NCI-H1694 (cell line): ENCODE measurements around the gene CSPG4.
"Not testable (repeated sequence)": the region's sequence is repeated elsewhere in the genome, so short reads cannot be mapped to it uniquely, and the experiment has no call there.

Source experiments
- DNase-seq: peaks from one replicate; lab custom pipeline; 2025; lab: John Stamatoyannopoulos, UW

The CSPG4 gene

DNA sequence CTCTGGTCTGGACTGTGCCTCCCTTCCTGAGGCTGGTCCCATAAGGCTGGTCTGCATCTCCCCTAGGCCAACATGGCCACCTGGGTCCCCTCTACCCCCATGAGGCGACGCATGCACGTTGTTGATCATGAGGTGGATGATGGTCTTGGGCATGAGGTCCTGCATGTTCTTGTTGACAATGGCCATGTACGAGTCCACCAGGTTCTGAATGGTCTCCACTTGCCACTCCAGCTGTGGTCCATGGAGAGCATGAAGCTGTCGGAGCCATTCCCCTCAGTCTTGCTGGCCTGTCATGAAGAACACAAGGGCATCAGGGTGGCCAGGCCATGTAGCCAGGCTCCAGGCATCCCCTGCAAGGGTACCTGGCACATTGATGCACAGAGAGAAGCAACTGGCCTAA, 27.1 kb upstream of the CSPG4 start:
- DNase-seq, result no peak

DNA sequence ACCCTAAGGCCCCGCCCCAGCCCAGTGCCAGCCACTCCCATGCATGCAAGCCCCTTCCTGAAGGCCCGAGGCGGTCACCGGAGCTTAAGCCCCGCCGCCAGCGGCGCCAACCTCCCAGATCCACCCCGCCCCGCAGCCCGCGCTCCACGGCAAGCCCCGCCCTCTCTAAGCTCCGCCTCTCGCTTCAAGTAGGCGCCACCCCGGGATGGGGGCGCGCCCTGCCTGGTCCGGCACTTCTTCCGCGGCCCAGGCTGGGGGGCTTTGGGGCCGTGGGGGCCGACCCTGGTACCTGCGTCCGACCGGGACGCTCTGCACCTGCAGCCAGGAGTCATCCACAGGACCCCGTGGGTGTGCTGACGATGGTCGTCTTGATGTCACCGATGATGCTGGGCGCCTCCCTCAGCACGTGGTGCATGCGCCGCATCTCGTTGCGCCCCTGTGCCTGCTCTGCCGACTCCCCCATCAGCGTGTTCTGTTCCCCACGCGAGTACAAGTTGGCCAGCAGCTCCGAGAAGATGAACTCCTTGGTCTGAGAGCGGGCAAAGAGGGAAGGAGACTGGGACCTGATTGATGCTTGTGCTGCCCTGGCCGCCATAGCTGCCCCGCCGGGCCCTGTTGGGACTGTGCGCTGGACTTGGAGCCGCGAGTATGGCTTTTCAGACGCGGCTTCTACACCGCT, 26.1 kb upstream of the CSPG4 start:
- peak; percentile 72 for DNase-seq

DNA sequence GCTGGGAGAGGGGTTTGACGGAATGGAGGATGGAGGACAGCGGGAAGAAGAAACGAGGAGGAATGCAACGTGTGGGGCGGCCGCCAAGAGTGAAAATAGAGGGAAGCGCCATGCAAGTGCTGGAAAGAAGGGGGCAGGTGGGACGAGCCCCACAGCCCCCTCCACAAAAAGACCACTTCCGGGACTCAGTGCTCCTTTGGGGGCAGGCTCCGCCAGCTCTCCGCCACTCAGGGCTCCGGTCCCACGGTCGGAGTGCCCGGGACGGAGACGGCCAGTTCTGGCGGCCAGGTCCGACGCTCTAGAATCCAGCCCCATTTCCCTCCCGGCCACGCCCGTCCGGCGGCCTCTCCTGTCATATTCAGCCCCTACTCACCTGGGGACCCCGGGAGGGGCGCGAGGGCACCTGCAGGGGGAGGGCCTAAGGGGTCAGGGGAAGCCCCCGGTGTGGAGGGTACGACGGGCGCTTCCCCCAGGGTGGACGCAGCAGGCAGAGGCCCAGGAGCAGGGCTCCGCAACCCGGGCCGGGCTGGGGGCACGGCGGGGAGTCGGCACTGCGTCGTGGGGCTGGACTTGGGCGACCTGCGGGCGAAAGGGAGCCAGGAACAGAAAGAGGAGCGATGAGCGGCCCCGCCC, 25.5 kb upstream of the CSPG4 start:
- DNase-seq, result no peak

DNA sequence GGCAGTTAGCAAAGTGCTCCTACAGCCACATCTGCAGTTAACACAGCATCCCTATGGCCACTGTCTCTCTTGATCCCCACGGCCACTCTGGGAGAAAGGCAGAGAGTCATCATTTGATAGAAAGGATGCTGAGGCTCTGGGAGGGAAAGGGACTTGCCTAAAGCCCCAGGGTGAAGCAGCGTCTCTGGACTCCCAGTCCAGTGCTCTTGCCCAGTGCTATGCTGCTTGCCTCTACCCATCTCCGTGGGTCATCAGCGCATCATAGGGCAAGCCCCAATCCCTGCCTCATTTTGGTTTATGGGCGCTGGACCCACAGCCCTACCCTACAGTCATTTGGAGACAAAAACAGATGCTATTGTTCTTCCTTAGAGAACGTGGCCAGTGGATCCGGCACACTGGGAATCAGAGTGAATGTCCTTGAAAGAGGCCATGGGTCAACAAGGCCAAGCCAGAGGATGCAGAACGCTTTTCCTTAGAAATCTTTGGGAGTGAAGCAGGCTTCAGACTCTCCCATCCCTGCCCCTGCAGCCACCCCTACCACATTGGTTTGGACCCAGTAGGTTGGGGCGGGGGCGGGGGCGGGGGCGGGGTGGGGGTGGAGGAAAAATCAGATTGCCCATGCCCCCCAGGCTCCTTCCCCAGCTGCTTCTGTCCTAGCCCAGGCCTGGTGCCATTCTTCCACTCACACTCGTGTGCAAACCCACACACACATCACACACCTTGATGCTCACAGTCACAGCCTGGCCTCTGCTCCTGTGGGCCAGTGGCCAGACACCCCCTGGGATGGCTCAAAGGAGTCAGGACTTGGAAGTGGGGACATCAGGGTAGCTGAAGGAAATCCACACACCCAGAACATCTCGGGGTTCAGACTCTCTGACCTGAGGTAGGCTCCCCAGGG, 24.7 kb upstream of the CSPG4 start:
- not testable (repeated sequence) for DNase-seq

DNA sequence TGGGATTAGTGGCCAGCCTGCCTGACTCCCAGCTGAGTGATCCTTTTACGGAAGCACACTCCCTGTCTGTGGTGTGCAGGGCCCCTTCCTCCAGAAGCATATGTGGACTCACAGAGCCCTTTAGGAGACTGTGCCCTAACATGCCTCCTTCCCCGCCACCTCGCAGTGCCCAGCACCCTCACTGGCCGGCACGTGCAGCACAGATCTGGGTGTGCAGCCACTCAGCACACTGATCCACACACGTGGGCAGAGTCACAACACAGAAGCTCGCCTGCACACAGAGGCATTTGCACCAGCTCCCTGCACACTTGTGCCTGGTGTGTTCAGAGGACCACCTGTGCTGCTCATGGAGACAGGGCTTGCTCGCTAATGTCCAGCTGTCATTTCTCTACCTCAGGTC, 23.6 kb upstream of the CSPG4 start:
- DNase-seq, result no peak

DNA sequence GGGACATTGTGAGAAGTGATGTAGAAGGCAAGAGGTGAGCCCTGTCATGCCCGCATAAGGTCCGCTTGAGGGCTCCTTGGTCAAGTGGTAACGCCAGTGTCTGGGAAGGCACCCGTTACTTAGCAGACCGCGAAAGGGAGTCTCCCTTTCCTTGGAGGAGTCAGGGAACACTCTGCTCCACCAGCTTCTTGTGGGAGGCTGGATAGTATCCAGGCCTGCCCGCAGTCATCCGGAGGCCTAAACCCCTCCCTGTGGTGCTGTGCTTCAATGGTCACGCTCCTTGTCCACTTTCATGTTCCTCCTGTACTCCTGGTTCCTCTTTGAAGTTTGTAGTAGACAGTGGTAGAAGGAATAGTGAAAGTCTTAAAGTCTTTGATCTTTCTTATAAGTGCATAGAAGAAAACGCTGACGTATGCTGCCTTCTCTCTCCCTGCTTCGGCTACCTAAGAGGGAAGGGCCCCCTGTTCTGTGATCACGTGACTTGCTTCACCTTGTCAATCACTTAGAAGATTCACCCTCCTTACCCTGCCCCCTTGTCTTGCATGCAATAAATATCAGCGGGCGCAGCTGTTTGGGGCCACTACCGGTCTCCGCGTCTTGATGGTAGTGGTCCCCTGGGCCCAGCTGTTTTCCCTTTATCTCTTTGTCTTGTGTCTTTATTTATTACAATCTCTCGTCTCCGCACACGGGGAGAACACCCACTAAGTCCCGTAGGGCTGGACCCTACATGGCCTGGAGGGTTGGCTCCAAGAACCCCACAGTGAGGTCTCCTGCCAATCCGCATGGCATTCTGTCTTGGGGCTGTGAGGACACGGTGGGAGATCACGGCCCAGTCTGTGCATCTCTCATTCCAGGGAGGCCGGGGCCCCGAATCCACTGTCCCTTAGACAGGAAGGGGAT, 22.5 kb upstream of the CSPG4 start:
- not testable (repeated sequence) for DNase-seq

DNA sequence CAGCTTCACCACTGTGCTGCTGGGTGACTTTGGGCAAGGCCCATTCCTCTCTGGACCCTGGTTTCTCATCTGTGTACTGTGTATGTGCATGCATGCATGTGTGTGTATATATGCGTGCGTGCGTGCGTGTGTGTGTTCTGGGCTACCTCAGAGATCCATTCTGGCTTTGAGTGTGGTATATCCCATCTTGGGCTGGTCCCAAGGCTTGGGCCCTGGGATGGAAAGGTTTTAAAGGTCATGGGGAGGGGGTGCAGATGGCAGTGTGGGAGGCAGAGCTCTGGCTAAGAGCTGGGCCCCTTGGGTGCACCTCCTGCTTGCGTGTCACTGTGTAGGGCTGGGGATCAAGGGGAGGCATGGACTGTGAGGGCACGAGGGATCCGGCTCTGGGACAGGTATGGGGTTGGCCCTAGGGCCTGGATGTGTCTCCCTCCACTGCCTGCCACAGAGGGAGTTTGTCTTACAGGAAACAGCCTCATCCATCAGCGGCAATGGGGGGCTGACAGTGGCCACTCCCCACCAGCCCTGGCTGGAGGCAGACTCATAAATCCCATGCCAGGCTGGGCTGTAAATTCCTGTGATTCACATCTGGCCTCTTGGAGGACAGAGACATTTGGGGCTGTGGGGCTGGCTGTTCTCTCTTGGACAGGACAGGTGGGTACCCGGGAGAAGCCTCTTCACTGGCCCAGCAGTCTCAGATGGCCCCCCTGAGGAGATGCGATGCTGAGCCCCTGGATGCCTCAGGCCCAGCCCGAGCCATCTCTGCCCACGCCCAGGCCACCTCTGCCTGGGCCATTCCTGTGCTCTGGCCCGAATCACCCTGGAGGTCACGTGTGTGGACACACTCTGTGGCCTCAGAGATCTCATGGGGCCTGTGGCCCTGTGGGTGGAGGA, 21.4 kb upstream of the CSPG4 start:
- DNase-seq, result no peak

DNA sequence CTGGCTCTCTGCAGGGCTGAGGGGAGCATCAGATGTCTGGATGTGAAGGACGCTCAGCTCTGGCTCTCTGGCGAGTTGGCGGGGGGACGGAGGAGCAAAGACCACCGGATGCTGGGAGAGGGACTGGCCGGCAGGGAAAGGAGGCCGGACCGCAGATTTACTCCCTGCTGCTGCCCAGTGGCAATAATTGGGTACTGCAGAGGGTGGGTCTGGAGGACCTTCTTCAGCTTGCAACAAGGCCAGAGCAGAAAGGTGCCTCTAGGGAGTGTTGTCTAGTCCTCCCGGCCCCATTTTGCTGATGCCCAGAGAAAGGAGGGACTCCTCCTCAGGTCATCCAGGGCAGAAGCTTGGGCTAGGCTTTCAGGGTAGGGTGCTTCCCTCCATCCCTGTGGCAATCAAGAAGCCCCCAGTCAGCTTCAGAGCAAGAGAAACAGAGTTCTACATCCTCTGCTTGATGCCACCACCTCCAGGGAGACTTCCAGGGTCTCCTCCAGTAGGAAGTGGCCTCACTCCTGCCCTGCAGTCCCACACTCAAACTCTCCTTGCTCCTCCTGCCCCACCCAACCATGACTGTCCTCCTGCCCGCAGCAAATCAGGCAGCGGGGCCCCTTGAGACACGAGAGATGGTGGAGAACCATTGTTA, 20.3 kb upstream of the CSPG4 start:
- DNase-seq, result no peak

DNA sequence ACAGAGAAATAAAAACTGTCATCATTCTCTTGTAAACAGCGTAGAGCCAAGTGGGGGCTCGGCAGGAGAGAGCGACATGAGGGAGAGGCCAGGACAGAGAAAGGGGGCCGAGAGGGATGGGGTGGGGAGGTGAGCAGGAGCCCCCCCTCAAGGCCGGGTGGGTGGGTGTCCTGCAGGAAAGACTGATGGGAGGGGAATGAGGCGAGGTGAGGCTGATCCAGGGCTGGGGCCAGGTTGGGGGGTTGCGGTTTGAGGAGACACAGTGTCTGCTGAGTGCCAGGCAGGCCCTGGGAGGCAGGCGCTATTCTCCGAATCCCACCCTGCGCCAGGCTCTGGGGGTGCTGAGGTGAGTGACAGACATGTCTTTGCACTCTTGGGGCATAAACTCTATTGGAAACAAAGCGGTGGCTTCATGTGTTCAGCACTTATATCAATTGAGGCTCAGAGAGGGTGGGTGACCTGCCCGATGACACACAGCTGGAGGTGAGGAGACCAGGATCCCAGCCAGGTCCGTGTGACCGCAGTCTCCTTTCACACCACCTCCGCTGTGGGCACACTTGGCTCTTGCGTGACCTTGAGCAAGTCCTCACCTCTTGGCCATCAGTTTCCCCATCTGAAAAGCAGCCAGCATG, 19.6 kb upstream of the CSPG4 start:
- DNase-seq, result no peak

DNA sequence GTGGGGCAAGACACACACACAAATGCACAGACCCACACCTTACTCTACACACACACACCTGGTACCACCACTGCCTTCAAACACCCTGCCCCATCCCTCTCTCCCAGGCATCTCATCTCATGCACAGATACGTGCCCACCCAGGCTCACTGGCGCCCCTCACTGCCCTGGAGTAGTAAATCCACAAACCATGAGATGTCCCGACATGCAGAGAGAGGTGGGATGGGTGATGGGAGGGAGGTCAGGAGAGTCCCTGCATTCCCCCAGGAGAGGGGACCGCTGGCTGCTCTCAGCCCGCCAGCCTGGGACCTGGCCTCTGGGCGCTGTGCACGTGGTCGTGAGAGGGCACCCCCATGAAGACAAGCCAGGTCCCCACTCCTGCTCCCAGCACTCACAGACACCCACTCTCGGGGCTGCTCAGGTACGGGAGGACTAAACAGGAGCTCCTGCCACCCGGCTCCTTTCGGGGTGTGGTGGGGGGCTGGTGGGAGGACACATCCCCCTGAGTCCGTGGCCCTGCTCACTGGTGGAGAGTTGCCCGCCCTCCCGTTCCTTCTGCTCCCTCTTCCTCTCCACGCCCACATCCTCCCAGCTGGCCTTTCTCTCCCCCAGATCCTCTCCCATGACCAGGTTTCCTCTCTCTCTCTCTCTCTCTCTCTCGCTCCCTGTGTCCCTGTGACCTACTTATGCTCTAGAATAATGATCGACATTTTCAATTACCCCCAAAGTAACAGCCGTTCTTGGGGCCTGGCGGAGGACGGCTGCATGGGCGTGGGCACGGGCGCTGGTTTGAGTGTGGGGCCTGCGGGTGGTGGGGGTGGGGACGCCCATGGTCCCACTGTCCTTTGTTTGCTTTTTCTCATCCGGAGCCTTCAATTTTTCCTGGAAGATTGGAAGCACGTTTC, 18.9 kb upstream of the CSPG4 start:
- no peak for DNase-seq

DNA sequence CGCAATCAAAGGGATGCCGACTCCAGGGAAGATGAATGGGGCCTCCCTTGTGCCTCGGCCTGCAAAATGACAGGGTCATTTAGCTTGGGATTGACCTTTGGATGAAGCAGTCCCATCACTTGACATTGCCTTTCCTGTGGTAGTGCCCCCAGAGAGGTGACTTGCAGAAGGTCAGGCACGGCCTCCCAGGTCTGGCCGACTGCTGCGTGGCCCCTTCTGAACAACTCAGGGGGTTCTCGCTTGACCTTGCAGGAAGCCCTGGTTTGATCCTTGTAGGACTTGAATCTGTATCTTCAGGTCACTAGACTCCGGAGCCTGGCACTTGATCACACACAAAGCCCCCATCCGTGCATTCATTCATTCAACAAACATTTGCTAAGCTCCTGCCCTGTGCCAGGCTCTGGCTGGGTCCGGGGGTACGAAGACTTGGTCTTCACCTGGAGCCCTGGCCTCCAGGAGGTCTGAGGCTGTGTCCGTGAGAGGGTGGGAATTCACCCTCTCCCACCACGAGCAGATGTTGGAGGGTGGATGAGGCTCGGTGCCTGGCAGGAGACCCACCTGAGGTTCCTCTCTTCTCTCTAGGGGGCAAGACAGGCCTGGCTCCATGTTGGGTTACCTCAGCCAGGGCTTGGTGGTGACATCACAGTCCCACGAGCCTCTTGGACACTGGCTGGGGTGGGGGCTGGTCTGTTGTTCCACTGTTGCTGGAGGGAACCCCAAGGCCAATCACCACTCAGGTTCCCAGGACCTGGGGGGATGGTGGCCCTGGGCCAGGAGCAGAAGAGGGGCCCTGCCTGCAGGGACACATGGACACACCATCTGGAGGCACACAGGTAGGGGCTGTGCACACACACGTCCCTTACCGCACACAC, 18.0 kb upstream of the CSPG4 start:
- not testable (repeated sequence) for DNase-seq

DNA sequence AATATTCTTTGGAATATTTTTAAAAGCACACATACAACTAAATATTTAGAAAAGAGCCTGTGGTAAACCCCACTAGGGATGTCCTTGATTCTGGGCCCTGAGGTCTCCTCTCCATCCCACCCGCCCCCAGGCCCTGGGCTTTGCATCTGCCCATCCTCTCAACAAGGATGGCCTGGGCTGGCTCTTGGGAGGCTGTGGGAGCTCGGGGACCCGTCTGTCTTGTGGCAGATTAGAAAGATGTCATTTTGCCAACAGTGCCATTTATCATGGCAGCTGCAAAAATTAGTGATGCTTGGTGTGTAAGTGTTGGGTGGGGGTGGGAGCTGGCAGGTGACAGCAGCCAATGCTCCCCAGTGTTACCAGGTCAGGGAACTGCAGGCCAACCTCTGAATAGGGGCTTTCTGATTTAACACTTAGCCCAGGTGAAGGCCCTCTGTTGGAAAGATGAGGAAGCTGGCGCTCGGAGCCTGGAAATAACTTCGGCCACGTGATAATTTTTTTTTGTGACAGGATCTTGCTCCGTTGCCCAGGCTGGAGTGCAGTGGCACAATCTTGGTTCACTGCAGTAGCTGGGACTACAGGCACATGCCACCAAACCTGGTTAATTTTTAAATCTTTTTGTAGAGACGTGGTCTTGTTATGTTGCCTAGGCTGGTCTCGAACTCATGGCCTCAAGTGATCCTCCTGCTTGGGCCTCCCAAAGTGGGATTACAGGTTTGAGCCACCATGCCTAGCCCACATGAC, 16.9 kb upstream of the CSPG4 start:
- DNase-seq, result no peak

DNA sequence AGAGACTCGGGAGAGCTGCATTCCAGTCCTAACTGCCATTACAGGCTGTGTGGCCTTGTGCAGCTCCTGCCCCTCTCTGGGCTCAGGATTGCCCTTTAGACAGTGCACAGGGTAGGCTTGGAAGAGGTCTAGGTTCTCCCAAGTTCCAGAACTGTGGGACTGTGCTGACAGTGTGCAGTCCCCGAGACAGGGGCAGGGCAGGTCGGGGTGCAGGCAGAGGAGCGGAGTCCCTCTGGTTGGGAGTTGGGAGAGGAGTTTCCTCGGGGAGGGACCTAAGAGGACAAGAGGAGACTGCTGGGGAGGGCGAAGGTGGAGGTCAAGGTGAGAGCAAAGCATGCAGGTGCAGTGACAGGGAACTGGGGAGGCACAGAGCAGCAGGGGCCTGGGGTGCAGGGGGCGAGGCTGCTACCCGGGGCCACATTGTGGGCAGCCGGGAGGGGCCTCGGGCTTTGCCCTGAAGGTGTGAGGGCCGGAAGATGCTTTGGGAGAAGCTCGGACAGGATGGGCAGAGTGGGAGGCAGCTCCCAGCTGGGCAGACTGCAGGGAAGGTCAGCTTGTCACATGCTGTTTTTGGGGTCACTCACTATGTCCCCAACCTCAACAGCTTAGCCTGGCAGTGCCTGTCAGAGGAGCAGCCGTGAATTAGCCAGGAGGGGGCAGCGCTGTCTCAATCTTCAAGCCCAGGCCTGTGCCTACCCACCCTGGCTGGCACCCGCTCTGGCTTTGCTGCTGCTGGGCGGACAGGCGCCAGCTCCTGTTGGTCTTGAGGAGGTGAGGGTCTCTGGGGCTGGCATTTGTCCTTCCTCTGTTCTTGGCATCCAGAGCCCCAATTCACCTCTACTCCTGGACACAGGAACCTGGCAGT, 15.4 kb upstream of the CSPG4 start:
- DNase-seq, result peak; percentile 26

DNA sequence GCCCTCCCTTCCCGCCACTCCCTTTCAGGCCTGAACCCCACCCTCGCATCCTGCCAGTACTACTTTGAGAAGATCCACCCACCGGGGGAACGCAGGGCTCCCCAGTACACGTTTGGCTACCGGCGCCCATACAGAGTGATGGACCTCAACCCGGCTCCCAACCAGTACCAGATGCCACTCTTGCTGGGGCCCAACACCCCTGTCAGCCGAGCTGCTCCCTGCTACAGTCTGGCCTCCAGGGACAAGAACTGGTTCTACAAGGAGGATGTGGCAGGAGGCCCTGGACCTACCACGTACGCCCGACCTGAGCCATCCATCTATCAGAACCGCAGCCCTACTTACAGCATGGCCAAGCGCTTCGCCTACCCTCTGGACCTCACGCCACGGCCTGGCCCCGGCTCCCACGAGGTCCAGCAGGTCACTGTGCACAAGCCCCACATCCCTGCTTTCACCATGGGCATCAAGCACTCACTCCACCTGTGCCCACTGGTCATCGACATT, 14.4 kb upstream of the CSPG4 start:
- DNase-seq, result no peak

DNA sequence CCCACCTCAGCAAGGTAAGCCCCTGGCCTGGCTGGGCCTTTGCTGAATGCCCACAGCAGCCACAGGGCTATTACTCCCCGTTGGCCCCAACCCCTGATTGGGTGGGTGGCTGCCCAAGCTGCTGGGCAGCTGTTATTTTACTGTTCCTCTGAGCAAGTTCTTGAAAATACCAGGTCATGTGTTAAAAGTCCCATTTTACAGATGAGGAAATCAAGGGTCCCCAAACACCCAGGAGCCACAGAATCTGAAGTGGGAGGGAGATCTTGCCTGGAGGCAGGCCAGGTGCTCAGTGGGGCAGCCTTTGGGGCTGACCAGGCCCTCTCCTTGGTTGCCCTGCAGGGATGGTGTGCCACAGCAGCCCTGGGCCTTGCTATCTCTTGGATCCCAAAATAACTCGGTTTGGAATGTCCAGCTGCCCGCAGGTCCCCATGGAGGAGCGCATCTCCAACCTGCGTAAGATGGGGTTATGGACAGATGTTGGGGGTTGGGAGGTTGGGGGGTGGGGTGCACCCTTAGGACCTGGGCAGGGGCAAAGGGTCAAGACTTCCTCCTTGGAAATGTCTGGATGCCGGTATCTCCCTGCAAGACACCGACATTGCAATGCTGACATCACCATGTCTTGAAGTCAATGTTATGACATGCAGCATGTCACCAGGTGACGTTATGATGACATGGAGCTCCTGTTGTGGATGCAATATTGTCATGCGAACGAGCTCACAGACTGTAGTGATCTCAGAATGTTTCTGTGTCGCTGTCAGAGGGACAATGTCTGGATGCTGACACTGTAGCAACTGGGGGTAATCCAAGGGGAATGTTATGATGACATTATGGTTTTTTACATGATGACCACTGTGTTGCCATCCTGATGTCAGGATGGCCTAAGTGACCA, 13.3 kb upstream of the CSPG4 start:
- DNase-seq, result no peak
